Esophagus mucosa (tissue), 1 donor: ENCODE data around the gene MAST4. TPM values are rescaled to one million over a fixed set of nuclear protein-coding genes. Genes with fewer than 3 reads are reported as not detected.

Experiments
- ATAC-seq: fragments of 200-7000 bp; cut with Tn5 transposase; one replicate; pipeline ENCODE4 v1.9.1; 2020
- total RNA-seq: library from RNA; stranded (reverse); gene quantifications from one replicate; pipeline ENCODE4 v1.2.4, GENCODE V29; 2023
- donor health status: DM: yes; HTN: yes; CAD: no.

MAST4 gene
- total RNA-seq, 1 donor from 2014 or later = 106 TPM

DNA sequence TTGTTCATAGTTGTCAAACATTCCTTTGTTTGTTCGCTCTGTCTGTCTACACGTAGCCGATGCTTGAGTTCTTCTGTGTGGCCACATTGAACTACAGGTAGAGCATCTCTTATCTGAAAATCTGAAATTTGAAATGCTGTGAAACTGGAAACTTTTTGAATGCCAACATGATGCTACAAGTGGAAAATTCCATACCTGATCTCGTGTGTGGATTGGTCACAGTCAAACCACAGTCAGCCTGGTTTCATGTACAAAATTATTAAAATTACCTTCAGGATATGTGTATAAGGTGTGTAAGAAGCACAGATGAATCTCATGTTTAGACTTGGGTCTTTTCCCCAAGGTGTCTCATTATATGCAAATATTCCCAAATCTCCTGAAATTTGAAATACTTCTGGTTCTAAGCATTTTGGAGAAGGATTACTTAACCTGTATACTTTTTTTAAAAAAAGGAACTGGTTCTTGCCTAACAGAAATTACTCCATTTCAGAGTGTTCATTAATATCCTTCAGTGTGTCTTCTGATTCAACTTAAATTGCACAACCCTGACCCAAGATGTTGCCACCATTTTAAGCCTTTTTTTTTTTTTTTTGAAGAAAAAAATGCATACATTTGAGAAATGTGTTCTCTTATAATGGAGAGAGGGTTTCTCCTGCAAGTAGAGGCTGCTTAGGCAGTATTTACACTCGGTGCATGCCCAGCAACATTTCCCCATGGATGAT lies 254.3 kb downstream of the MAST4 start:
- ATAC-seq = peak; percentile 69

DNA sequence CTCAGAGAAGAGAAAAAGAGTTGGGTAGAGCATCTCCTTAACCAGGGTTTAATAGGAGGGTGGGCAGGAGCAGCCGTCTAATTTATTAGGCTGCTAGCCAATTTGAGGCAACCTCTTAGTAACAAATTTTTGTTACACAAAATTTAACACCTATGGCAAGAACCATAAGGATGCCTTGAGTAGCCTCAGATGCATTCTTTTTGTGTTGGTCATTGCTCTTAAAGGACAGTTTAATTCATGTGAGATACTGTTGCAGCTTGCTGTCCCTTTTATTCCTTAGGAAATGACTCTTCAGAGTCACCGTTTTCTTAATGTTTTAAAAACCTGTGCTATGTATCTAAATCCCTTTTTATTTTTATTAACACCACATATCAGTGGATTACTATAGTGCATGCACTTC lies 255.1 kb downstream of the MAST4 start:
- ATAC-seq = no peak

DNA sequence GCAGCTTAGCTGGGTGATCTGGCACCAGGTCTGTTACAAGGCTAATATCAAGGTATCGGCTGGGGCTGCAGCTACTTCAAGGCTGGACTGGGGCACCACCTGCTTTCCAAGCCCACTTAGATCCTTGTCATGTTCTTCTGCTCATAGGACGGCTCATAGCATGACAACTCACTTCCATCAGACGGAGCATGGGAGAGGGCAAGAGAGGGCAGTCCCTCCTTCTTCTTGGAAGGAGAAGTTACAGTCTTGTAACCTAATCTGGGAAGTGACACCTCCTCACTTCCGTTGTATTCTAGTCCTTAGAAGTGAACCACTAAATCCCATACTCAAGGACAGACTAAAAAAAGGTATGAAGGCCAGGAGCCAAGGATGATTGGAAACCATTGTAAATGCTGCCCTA lies 258.2 kb downstream of the MAST4 start:
- ATAC-seq = no peak

DNA sequence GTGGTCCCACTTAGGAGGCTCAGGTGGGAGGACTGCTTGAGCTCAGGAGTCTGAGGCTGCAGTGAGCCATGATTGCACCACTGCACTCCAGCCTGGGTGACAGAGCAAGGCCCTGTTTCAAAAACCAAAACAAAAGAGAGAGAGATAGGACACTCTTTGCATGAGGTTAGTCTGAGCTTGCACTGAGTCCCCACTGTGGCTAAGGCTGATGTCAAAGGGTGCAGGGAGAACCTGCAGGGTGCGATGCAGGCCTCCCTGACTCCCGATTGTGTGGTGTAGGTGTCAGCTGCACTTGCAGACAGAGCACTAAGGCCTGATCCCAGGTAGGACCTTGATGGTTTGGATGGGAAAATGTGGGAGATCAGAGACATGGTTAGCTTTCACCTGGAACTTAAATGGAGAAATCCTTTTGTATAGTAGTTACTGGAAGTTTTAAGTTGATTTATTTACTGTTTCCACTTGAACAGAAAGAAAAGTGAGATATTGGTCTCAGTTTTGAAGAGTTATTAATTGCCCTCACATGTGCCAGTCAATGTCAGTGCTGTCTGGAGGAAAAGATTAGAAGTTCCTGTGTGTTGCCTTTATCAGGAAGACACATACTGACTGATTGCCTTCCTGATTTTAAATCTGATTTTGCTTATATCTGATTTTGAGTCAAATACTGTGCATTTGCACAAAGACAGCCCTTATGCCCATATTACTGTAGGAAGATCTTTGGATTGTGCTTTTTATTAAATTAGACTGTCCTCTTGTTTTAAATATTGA lies 260.0 kb downstream of the MAST4 start:
- ATAC-seq = no peak

DNA sequence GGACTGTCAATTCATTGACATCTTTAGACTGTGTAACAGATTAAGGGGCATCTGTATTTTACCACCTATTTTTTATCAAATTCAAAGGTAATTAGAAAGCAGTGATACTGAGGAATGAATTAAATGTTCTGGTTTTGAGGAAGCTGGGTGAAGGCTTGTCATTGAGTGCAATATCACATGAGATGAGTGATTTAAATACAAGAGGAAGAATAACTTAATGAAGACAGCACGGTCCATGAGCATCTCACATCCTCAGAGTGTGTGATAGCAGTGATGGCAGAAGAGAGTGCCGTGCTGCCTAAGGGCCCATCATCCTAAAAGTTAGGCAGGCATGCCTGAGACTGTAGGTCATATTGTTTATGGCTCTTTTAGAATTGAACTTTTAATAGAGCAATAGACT lies 263.3 kb downstream of the MAST4 start:
- ATAC-seq = no peak

DNA sequence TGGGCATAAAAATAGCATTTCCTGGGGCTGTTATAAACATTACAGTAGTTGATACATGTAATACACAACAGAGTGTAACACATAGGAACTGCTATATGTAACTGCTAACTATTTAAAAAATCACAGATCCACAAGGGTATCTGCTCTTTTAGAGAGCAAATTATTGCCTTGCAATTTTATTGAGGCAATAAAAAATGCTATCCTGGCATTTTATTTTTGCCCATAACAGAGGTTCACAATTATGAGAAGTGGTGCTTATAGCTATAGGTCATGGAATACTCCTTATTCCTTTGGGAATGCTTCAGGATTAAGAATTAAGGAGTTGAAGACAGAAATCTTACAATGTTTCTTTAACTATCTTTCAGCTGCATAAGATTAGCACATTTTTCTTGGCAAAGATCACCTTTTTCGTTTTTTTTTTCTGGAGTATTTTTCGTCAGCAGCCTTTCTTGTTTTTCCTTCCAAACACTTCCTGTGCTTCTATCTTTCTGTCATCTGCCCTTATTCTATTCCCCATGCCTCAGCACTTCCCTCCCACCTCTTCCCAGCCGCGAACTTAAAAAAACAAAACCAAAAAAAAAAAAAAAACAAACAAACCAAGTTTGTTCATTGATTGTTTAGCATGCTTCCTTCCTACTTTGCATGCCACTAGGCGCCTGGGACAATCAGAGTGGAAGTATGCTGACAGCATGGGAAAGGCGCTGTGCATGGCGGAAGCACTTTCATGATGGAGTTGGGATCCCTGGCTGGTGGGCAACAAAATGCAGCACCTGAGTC lies 264.2 kb downstream of the MAST4 start:
- ATAC-seq = no peak

DNA sequence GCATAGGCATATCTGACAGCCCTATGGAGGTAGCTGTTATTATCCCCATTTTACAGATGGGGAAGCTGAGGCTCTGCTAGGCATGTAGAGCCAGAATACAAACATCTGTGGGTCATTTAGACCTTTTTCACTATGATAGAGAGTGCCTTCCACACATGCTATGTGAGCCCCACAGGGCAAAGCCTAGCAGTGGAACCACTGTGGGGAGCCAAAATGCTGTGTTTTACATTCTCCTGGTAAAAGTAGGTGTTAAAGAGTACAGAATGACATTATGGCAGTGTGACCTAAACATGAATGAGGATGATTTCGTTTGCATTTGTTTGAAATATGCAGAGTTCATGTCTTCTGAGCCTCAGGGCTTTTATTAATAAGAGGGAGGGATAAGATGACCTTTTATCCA lies 265.2 kb downstream of the MAST4 start:
- peak; percentile 33 for ATAC-seq

DNA sequence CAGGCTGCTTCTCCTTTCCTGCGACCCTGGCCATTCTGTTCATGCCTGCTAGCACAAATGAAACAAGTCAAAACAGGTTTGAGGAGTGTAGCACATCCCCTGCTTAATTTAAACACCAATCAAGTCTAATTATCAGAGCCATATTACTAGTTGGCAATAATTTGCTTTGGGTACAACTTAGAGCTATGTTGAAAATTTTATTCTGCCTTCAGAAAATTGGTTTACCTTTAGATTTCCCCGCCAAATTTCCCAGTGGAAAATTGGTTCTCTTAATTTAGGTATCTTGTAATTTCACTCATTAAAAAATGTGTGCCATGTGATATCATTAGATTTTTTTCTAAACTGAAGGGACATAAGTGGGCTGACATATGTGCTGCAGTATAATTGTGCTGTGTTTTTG lies 265.8 kb downstream of the MAST4 start:
- ATAC-seq = no peak

DNA sequence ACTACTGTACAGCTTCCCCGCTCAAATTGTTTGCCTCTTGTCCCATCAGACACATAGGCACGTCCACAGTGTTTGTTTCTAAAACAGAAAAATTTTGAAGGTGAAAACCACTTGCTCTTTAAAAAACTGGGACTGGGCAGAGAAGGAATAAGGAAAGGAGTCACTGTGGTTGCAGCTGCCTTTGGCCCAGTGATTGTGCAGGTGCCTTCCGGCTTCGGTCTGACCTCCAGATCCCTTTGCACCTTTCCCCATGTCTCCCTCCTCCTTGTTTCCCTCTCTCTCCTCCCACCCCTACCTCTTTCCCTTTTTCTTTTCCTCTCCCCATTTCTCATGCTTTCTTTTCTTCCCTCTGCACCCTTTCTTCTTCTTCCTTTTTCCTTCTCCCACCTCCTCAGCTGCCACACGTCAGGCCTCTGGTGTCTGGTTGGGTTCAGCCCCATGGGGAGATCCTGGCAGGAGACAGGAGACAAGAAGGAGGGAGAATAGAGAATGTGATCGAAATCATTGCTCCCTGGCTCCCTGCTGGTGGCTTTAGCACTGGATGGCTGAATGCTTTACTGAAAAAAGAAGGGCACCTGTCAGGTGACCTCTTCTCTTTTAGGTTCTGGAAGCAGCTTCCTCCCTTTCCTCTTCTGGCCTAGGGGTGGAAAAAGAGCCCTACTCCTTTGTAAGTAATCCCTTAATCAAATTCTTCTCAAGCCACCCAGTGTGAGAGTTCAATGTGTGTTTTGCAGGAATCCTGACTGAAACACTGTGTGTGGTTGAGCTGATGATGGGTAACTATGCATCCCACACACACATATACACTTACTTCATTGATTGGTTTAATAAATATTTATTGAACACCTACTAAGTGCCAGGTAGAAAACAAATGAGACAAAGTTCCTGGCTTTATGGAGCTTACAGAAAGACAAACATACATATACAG lies 267.3 kb downstream of the MAST4 start:
- ATAC-seq = no peak

DNA sequence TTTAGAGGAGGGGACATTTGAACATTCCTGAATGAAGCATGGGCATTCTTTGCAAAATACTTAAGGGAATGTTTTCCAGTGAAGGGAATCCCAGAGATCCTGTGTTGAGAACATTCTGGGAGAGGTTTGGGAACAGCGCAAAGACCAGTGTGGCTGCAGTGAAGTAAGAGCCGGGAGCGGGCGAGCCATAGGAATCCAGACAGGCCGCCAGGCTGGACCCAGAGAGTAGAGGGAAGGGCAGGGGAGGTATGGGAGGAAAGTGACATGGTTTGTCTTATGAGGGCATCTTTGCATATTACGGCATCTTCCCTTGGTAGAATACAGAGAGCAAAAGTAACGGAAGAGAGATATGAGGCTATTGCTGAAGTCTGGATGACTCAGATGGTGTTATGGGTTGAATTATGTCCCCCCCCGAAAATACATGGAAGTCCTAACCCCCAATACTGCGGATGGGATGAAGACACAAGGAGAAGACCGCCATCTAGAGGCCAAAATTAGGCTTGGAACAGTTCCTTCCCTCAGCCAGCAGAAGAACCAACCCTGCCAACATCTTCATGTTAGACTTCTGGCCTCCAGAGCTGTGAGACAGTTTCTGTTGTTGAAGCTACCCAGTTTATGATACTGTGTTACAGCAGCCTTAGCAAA lies 268.2 kb downstream of the MAST4 start:
- no peak for ATAC-seq

DNA sequence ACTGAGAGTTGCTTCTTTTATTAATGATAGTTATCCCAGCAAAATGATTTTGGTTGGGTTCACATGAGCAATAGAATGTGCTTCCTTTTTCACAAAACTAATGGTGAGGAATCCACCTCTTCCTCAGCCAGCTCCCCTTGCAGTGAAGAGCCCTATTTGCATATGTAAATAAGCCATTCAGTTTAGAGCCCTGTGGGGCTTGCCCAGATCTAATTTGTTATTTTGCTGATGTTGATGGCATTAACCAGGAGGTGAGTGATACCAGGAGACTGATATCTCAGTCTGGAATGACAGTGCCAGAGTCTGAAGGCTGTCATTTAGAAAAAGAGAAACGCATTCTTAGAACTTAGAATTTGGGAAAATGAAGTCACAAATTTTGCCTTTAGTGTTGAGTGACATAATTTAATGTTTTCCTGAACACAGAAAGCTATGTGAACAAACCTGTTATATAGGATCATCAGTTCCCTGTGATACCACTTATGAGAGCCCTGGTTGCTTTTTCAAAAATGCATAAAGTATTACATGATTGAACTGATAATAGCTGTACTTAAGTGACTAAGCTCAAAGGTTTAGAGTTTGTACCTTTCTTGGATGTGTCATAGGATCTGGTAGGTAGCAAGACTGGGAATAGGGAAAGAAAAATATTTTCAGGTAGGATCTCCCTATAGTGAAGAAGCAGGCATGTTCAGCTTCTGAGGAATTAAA lies 271.6 kb downstream of the MAST4 start:
- ATAC-seq = peak; percentile 50

DNA sequence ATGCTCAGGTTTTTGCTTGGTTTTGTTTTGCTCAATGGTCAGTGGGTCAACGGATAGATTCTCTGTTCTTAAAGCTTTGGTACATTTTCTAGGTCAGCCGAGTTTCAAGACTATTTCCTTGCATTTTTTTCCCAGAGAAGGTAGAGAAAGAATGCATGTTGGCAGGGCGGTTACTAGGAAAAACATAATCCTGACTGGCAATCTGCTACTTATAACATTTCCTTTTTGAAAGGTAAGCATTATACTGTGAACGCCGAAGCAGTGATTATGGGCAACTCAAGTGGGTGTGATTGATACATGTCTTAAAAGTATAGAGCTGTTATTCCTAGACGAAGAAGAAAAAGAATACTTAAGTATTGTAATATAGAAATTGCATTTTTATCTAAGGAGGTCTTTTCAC lies 273.2 kb downstream of the MAST4 start:
- no peak for ATAC-seq

DNA sequence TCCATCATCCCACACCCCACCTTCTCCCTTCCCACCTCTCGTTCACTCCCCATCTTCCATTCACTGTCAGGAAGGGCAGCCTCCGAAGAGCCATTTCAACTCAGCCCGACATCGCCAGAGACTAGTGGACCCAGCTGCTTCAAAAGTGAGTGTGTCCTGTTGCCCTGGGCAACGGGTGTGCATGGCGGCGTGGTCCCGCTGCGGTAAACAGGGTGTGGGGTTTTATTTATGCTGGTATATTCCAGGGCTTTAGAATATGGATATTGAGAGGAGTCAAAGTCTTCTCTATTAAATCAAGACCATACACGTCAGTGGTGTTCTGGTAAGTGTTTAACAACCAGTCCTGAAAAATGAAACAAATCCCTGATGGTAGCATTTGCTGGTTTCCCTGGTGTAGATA lies 274.5 kb downstream of the MAST4 start:
- no peak for ATAC-seq

DNA sequence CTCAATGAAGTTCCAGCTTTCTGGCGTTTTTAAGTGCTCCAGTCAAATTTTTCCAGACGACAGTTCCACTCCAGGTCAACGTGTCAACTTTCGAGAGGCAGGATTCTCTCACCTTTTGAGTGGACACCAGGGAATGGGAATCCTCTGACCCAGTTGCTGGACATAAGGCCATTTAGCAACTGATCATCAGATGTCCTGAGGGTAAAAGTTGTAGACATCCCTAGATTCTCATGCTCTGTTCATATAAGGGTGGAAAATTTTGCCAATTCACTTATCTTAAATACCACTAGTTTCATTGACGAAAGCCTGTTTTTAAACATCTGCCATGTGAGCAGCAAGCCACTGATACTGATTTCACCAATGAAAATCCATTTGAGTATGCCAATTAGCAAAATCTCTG lies 275.5 kb downstream of the MAST4 start:
- no peak for ATAC-seq

DNA sequence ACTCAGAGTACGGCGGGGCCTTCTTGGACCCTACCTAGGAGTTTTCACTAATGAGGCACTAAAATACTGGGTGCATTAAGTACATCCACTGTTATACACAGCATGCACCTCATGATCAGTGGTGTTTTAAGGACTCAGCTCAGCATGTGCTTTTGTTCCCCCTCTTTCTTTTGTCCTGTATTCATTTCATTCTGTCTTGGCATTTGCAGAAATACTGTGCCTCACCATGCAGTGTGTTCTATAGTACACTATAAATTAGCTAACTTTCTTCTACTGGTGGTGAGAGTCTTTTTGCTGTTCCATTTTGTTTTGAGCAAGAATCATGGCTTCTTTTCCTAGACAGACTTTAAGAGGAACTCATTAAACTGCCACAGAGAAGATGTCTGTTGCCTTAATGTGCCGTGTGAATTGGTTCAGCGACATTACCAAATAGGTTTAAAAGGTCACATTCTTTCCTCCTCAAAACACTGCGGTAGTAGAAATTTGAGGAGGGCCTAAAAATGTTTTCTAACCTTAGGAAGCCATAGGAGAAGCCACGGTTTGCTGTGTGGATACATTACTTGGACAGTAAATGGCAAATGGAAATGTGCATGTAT lies 276.6 kb downstream of the MAST4 start:
- ATAC-seq = no peak

DNA sequence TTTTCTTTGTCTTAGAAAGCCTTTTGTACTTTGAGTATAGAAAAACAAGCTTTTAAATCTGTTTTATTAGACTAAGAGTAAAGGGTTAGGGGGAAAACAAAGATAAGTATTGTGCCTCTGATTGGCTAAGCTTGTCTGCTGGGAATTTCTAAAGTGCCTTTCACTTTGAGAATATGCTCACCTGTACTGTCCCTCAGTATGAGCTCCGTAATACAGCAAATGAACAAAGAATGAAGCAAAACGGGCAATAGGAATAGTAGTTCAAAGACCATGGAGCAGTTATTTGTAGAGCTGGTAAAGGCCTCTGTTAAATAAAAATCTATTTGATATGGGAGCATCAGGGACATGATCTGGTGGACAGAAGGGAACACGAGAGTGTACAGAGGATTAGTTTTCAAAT lies 277.8 kb downstream of the MAST4 start:
- ATAC-seq = no peak

DNA sequence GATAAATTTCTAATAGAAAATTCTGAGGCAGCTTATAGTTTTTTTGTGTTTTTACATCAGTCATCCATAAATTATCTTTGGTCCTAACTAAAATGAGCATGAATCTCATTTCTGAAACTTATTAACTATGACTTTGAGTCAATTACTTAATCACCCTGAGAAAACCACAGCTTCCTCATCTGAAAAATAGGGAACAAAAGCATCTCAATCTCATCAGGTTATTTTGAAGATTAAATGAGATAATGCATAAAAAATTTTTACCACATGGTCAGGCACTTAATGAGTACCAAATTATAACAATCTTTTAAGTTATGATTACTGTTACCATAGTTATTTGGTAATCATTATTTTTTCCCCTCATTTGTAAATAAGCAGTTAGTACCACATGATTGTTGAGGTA lies 279.1 kb downstream of the MAST4 start:
- no peak for ATAC-seq

DNA sequence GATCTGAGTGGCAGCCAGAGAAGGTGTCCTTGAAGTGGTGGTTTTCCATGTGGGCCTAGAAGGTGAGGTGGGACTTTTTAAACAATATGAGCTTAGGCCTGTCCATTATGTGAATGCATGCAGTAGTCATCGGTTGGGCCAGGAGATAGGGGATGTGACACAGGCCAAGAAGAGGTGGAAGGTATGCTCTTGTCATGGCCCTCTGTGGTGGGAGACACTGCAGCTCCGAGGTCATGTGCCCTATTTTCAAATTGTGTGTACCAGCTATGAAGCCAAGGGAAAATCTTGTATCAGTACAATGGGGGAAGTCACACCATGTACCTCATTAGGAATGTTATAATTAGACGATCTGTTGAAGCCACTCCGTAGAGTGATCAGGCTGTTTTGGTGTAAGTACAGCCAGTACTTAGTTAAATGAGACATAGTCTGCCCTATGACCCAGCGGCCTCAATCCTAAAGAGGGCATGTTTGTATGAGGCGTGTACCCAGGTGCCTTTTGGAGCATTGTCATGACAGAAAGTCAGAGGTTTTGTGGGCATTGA lies 280.1 kb downstream of the MAST4 start:
- ATAC-seq = no peak

DNA sequence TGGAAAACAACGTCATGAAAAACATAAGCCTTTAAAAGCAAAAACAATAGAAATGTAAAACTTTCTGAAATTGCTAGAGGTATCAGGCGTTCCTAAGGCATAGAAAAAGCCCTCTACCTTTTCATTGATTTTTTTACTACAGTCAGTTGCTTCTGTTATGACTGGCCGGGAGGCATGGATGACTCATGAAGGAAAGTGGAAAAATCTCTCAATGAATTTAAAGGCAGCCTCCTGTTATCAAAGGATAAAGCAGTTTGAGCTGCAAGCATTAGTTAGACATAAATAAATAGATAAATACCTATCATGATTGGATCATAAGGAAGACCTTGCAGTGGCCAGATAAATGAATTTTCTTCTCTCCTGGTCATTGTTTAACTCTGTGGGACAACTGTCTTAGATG lies 281.6 kb downstream of the MAST4 start:
- no peak for ATAC-seq

DNA sequence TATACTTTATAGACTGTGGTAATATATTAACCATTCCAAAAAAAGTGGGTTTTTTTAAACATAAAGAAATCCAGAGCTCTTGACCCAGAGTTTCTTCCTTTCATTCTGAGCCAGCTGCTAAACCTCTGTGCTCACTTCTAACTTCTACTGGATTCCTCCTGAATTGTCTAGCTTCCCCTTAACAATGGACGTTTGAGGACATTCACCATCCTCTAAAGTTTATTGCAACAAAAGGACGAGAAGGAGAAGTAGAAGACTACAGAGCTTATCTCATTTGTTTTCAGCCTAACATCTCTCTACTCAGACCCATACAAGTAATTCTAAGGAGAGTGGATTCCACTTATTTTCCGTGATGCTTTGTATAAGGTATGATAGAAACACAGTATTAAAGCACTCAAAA lies 284.2 kb downstream of the MAST4 start:
- no peak for ATAC-seq
